Mesenchymal stem cell (in vitro differentiated cells and primary cell): ENCODE data around the gene CCDC9B.

Experiments used
- DNase-seq: peaks from one replicate; pipeline ENCODE4 v3.0.0-alpha.2; 2013
- H2AFZ ChIP-seq: one replicate; pipeline ENCODE4 v1.6.1; 2013; ENCODE audit warnings: low read depth, mild to moderate bottlenecking, control low read depth, inconsistent platforms, low read length, moderate library complexity
- H2AK5ac ChIP-seq: 2 replicates; pipeline ENCODE4 v1.6.1; 2013; ENCODE audit warnings: low read length, moderate library complexity, mild to moderate bottlenecking, inconsistent platforms; ENCODE audit not compliant: severe bottlenecking
- H2BK120ac ChIP-seq: one replicate; pipeline ENCODE4 v1.6.1; 2013; ENCODE audit warnings: low read depth, mild to moderate bottlenecking, inconsistent platforms, low read length, moderate library complexity
- H2BK12ac ChIP-seq, 2 experiments: one replicate each; pipeline ENCODE4 v1.6.1; 2013; ENCODE audit warnings: inconsistent platforms in 2 of 2, low read length in 2 of 2, mild to moderate bottlenecking in 2 of 2, moderate library complexity in 2 of 2, control low read depth in 1 of 2
- H2BK15ac ChIP-seq: one replicate; pipeline ENCODE4 v1.6.1; 2013; ENCODE audit warnings: mild to moderate bottlenecking, low read depth, inconsistent platforms; ENCODE audit not compliant: poor library complexity, severe bottlenecking
- H2BK5ac ChIP-seq: 2 replicates; pipeline ENCODE4 v1.6.1; 2013; ENCODE audit warnings: low read depth, mild to moderate bottlenecking, low read length, control low read depth, inconsistent platforms; ENCODE audit not compliant: poor library complexity, severe bottlenecking
- H3K14ac ChIP-seq, 2 experiments: one replicate each; pipeline ENCODE4 v1.6.1; 2013; ENCODE audit warnings: inconsistent platforms in 2 of 2, low read length in 2 of 2, control low read depth in 1 of 2, mild to moderate bottlenecking in 1 of 2, moderate library complexity in 1 of 2
- H3K18ac ChIP-seq, 2 experiments: one replicate each; pipeline ENCODE4 v1.6.1; 2013; ENCODE audit warnings: inconsistent platforms in 2 of 2, low read length in 2 of 2, control low read depth in 1 of 2, low read depth in 1 of 2, mild to moderate bottlenecking in 1 of 2
- H3K23ac ChIP-seq, 2 experiments: one replicate each; pipeline ENCODE4 v1.6.1; 2013; ENCODE audit warnings: inconsistent platforms in 2 of 2, low read length in 2 of 2, mild to moderate bottlenecking in 2 of 2, moderate library complexity in 2 of 2, control low read depth in 1 of 2
- H3K27ac ChIP-seq: 2 replicates; pipeline ENCODE4 v1.5.1; 2013; ENCODE audit warnings: mild to moderate bottlenecking, moderate library complexity, low read length, control low read depth, inconsistent platforms; ENCODE audit not compliant: poor library complexity, severe bottlenecking
- H3K27me3 ChIP-seq, 2 experiments: 2 replicates each; pipeline versions ENCODE4 v1.6.1 to v1.7.0; 2013; ENCODE audit warnings: low read length in 2 of 2, mild to moderate bottlenecking in 2 of 2, moderate library complexity in 2 of 2, control low read depth in 1 of 2, inconsistent platforms in 1 of 2; ENCODE audit not compliant: control insufficient read depth in 1 of 2, insufficient read depth in 1 of 2
- H3K36me3 ChIP-seq, 2 experiments: 2 replicates each; pipeline versions ENCODE4 v1.6.1 to v1.7.0; 2013; ENCODE audit warnings: low read length in 2 of 2, control low read depth in 1 of 2, inconsistent platforms in 1 of 2, low read depth in 1 of 2, mild to moderate bottlenecking in 1 of 2; ENCODE audit not compliant: insufficient read depth in 2 of 2, control insufficient read depth in 1 of 2
- H3K4ac ChIP-seq, 2 experiments: one replicate each; pipeline ENCODE4 v1.6.1; 2013; ENCODE audit warnings: inconsistent platforms in 2 of 2, low read length in 2 of 2, mild to moderate bottlenecking in 2 of 2, moderate library complexity in 2 of 2, control low read depth in 1 of 2, low read depth in 1 of 2
- H3K4me1 ChIP-seq: 2 replicates; pipeline ENCODE4 v1.6.1; 2013; ENCODE audit warnings: low read depth, low read length, control low read depth; ENCODE audit not compliant: control insufficient read depth, insufficient read depth
- H3K4me2 ChIP-seq: 2 replicates; pipeline ENCODE4 v1.6.1; 2013; ENCODE audit warnings: low read length, mild to moderate bottlenecking, inconsistent platforms; ENCODE audit not compliant: poor library complexity, severe bottlenecking
- H3K4me3 ChIP-seq, 2 experiments: 2 replicates each; pipeline versions ENCODE4 v1.5.1 to v1.7.0; 2013; ENCODE audit warnings: low read length in 2 of 2, mild to moderate bottlenecking in 2 of 2, control low read depth in 1 of 2, low read depth in 1 of 2; ENCODE audit not compliant: insufficient read depth in 1 of 2
- H3K79me1 ChIP-seq: replicated peaks from 2 replicates; pipeline ENCODE4 v1.6.1; 2013; ENCODE audit warnings: mild to moderate bottlenecking, control low read depth, low read length, inconsistent platforms; ENCODE audit not compliant: poor library complexity, severe bottlenecking
- H3K9ac ChIP-seq: 2 replicates; pipeline ENCODE4 v1.7.0; 2013; ENCODE audit warnings: mild to moderate bottlenecking, low read length, moderate library complexity
- H3K9me3 ChIP-seq: 2 replicates; pipeline ENCODE4 v1.7.0; 2013; ENCODE audit warnings: mild to moderate bottlenecking, low read length; ENCODE audit not compliant: control insufficient read depth
- H4K8ac ChIP-seq: one replicate; pipeline ENCODE4 v1.6.1; 2013; ENCODE audit warnings: inconsistent platforms, mild to moderate bottlenecking, low read length, moderate library complexity
- H4K91ac ChIP-seq: one replicate; pipeline ENCODE4 v1.6.1; 2013; ENCODE audit warnings: mild to moderate bottlenecking, low read length, inconsistent platforms
- WGBS: methylation state at CpG from one replicate; pipeline ENCODE4 v1.1.7; 2013; ENCODE audit warnings: mixed read lengths; 5-methylcytosine and 5-hydroxymethylcytosine counted together

CCDC9B gene

DNA sequence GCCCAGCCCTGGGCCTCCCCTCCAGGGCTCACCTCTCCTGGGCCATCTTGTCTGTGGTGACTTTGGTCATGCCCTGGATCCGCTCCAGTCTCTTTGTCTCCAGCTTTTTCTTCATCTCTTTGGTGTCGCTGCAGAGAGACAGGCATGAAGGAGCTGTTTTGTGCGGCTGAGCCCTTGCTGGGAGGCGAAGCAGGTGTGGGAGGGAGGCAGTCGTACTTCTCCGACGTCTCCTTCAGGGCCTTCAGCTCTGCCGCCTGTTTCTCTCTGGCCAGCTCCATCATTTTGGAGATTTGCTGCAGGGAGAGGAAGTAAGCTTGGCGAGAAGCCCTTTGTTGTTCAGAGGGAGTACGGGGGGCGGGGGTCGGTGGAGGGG is 50.2 kb downstream of the CCDC9B start:
- no peaks in the 10 kb centered on the region for H3K36me3 ChIP-seq
- H3K27ac ChIP-seq, result no peak overlapping the region
- H2BK120ac ChIP-seq, result no peak overlapping the region
- no peak overlapping the region for H3K14ac ChIP-seq
- H2AFZ ChIP-seq, result no peak overlapping the region
- no peak overlapping the region for H3K4me2 ChIP-seq
- no peak overlapping the region for H3K4ac ChIP-seq
- H4K8ac ChIP-seq, result no peak overlapping the region
- no peak overlapping the region for H3K9ac ChIP-seq
- no peak overlapping the region for H2AK5ac ChIP-seq
- H2BK15ac ChIP-seq, result no peak overlapping the region
- 58% methylated on average over 9 of the region's 12 CpGs for WGBS
- peaks cover 29% of the 10 kb centered on the region for H3K4me1 ChIP-seq
- H2BK12ac ChIP-seq, result no peak overlapping the region
- H3K23ac ChIP-seq, result no peak overlapping the region
- H3K4me3 ChIP-seq, result no peak overlapping the region
- no peaks in the 10 kb centered on the region for H3K79me1 ChIP-seq
- no peak overlapping the region for H4K91ac ChIP-seq
- no peak overlapping the region for H2BK5ac ChIP-seq
- DNase-seq, result no peak
- no peak overlapping the region for H3K18ac ChIP-seq
- H3K9me3 ChIP-seq, result no peaks in the 10 kb centered on the region
- peaks cover 62 to 63% of the 10 kb centered on the region in 2 experiments for H3K27me3 ChIP-seq

DNA sequence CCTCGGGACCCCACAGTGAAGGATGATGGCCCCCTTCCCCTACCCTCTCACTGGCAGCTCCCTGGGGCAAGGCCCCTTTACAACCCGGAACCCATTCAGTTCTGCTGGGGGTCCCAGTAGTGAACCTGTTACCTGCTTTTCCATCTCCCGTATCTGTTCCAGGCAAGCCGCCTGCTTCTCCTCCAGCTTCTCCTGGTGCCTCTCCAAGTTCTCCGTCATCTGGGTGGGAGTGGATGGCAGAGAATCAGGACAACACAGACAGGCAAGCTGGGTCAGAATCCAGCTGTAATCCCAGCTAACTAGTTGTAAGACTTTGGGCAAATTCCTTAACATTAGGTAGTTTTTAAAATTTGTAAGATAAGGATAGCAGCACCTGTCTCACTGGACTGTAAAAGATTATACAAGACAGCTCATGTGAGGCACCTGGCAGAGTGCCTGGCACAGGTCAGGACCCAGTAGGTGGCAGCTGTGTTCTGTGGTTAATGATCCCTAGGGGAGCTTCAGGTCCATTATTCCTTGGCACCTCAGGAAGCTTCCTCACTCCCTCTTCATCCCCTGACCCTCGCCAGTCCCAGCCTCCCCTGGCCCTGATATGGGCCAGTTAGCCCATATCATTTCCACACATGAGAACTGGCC is 51.5 kb downstream of the CCDC9B start:
- no peak overlapping the region for H2AK5ac ChIP-seq
- H3K4me3 ChIP-seq, result no peak overlapping the region
- H2BK15ac ChIP-seq, result no peak overlapping the region
- no peak overlapping the region for H4K91ac ChIP-seq
- H2BK5ac ChIP-seq, result no peak overlapping the region
- no peak overlapping the region for H2AFZ ChIP-seq
- no peak overlapping the region for H3K9ac ChIP-seq
- no peak for DNase-seq
- H3K9me3 ChIP-seq, result no peaks in the 10 kb centered on the region
- H4K8ac ChIP-seq, result no peak overlapping the region
- no peak overlapping the region for H2BK12ac ChIP-seq
- no peak overlapping the region for H3K27ac ChIP-seq
- H3K23ac ChIP-seq, result no peak overlapping the region
- no peak overlapping the region for H3K4me2 ChIP-seq
- H3K27me3 ChIP-seq, result peaks cover 50 to 51% of the 10 kb centered on the region in 2 experiments
- no peaks in the 10 kb centered on the region for H3K79me1 ChIP-seq
- H3K14ac ChIP-seq, result no peak overlapping the region
- H3K36me3 ChIP-seq, result no peaks in the 10 kb centered on the region
- H3K4me1 ChIP-seq, result peaks cover 27% of the 10 kb centered on the region
- no peak overlapping the region for H3K18ac ChIP-seq
- H3K4ac ChIP-seq, result no peak overlapping the region
- H2BK120ac ChIP-seq, result no peak overlapping the region
- 73% methylated on average over 5 of the region's 6 CpGs for whole genome bisulfite sequencing

DNA sequence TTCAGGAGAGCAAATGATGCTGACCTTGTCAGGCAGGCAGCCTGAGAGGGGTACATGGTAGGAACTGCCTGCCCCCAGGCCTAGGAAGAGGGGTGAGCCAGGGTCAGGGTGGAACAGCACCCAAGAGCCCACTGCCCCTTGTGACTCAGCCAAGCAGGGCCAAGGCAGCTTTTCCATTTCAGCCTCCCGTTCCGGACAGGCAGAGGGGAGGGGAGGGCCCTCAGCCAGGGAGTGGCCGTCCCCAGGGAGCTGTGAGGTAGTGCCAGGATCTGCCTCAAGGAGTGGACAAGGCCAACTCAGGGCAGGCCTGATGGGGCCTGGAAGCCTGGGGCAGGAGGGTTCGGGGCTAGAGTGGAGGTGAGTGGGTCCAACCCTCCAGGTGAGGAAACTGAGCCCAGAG is 52.8 kb downstream of the CCDC9B start:
- Histone ChIP-seq H3K4me1 (peaks cover 35% of the 10 kb centered on the region), H2AFZ (no peak overlapping the region), H3K4me3 (no peak overlapping the region), H4K8ac (no peak overlapping the region), H3K27ac (no peak overlapping the region), H2BK15ac (no peak overlapping the region), H2AK5ac (no peak overlapping the region), H3K14ac (no peak overlapping the region), H3K4ac (no peak overlapping the region), H3K9ac (no peak overlapping the region), H4K91ac (no peak overlapping the region), H2BK120ac (no peak overlapping the region), H3K4me2 (no peak overlapping the region), H2BK12ac (no peak overlapping the region), H3K36me3 (no peaks in the 10 kb centered on the region), H3K79me1 (no peaks in the 10 kb centered on the region), H3K23ac (no peak overlapping the region), H2BK5ac (no peak overlapping the region), H3K18ac (no peak overlapping the region), H3K9me3 (no peaks in the 10 kb centered on the region), H3K27me3 (peaks cover 48 to 50% of the 10 kb centered on the region in 2 experiments)
- WGBS, result 60% methylated on average over 4 of the region's 4 CpGs
- DNase-seq, result no peak

DNA sequence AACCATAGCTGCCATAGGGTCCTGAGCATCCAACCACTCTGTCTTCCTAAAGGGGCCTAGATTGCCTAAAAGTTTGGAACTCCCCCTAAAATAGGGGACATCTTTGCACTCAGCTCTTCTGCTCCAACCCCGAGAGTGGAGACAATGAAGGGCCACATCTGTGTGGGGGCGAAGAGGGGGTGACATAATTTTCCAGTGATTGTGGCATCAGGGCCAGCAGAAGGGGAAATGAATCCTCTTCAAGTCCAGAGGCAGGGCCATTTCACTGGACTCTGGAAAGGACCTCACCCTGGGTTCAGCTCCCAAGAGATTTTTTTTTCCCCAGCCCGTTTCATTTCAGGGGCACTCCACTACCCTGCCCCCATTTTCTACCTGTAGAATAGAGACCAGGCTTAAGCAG is 53.2 kb downstream of the CCDC9B start:
- Histone ChIP-seq H3K4me2 (no peak overlapping the region), H2AK5ac (no peak overlapping the region), H2BK5ac (no peak overlapping the region), H3K4me3 (no peak overlapping the region), H3K23ac (no peak overlapping the region), H4K8ac (no peak overlapping the region), H3K18ac (no peak overlapping the region), H3K9ac (no peak overlapping the region), H2BK15ac (no peak overlapping the region), H2AFZ (no peak overlapping the region), H3K9me3 (no peaks in the 10 kb centered on the region), H3K4me1 (peaks cover 39% of the 10 kb centered on the region), H3K14ac (no peak overlapping the region), H3K36me3 (no peaks in the 10 kb centered on the region), H3K4ac (no peak overlapping the region), H2BK120ac (no peak overlapping the region), H4K91ac (no peak overlapping the region), H3K27ac (no peak overlapping the region), H2BK12ac (no peak overlapping the region), H3K79me1 (no peaks in the 10 kb centered on the region), H3K27me3 (peaks cover 45 to 50% of the 10 kb centered on the region in 2 experiments)
- DNase-seq, result no peak
- WGBS, result 90% methylated on average over 3 of the region's 3 CpGs
